ENCODE data around the gene RRM2. TPM values are rescaled to one million over a fixed set of nuclear protein-coding genes. Genes with fewer than 3 reads are reported as not detected.

Gene RRM2
- total RNA-seq, 1 experiment from 2014 or later = 163 TPM

GRCh38 chr2:10132043-10132575 is 9.6 kb downstream of the RRM2 start:
- Histone ChIP-seq H3K4ac (ENCODE audit: low read depth, low read length) (no peak overlapping the region), H3K9me3 (ENCODE audit: control insufficient read depth, low read depth, low read length) (no peaks in the 10 kb centered on the region), H2BK15ac (ENCODE audit: low read depth, low read length) (no peak overlapping the region), H3K18ac (ENCODE audit: insufficient read length, low read depth, low read length) (no peak overlapping the region), H3K23me2 (ENCODE audit: insufficient read length, low read depth, low read length, poor library complexity, severe bottlenecking) (no peaks in the 10 kb centered on the region), H4K5ac (ENCODE audit: insufficient read length, low read depth, low read length) (no peak overlapping the region), H3K79me2 (ENCODE audit: insufficient read depth, low read length) (no peaks in the 10 kb centered on the region), H2BK20ac (ENCODE audit: low read depth, low read length, poor library complexity, severe bottlenecking) (no peak overlapping the region), H3K27me3 (ENCODE audit: insufficient read depth, low read length) (no peaks in the 10 kb centered on the region), H3K9ac (ENCODE audit: extremely low read depth, insufficient read length, low read length) (no peak overlapping the region), H3K27ac (ENCODE audit: insufficient read length, low read depth, low read length) (no peak overlapping the region), H3K23ac (ENCODE audit: insufficient read length, low read depth, low read length) (no peak overlapping the region), H4K20me1 (ENCODE audit: control insufficient read depth, insufficient read depth, insufficient read length) (no peaks in the 10 kb centered on the region), H3K79me1 (ENCODE audit: insufficient read depth, low read depth, low read length, poor library complexity, severe bottlenecking) (no peaks in the 10 kb centered on the region), H3K56ac (ENCODE audit: insufficient read length, low read depth, low read length) (no peak overlapping the region), H4K8ac (replicated peaks; ENCODE audit: insufficient read length, low read depth, low read length) (no peak overlapping the region), H2BK120ac (ENCODE audit: low read depth, low read length, poor library complexity, severe bottlenecking) (no peak overlapping the region), H3T11ph (ENCODE audit: low read length) (no peak overlapping the region), H3K4me1 (ENCODE audit: insufficient read depth, low read length) (peaks cover 3% of the 10 kb centered on the region; the same call in 1 of the 2 replicates), H2BK5ac (ENCODE audit: insufficient read length, low read length) (no peak overlapping the region), H3K4me2 (ENCODE audit: insufficient read depth, insufficient read length, low read length) (no peak overlapping the region), H2AK5ac (ENCODE audit: insufficient read length, low read length) (no peak overlapping the region), H4K91ac (ENCODE audit: insufficient read length, low read depth, low read length) (no peak overlapping the region), H2BK12ac (ENCODE audit: insufficient read length, low read depth, low read length) (no peak overlapping the region), H3K14ac (ENCODE audit: insufficient read depth, low read length) (no peak overlapping the region), H2AFZ (ENCODE audit: low read length) (no peak overlapping the region)
- Mint-ChIP-seq H3K9me3 (no peaks in the 10 kb centered on the region), H3K4me3 (0 out of 5 replicates have a peak overlapping the region, but pooled peaks of 1 of the 2 experiments have one; percentile 6), H3K36me3 (ENCODE audit: insufficient read depth in 1 of 3, low read depth in 3 of 3) (peaks cover 33 to 76% (median 69%) of the 10 kb centered on the region in 3 experiments), H3K27me3 (ENCODE audit: low read depth) (no peaks in the 10 kb centered on the region), H3K4me1 (peaks cover 49 to 55% of the 10 kb centered on the region in 2 experiments), H3K27ac (peak overlapping the region; percentile 8 to 72 (median 41); a peak in 3 of 7 replicates)
- no CpG with 5 or more reads among the region's 7 CpGs for WGBS (ENCODE audit: extremely low coverage, insufficient read length, low lambda C conversion rate)
- no peak for DNase-seq
- no peak for TF ChIP-seq CTCF (conservative IDR thresholded peaks at IDR 0.05)
